CD4-positive, alpha-beta memory T cell (primary cell): ENCODE measurements around the gene SEC14L3. TPM values are rescaled to one million over a fixed set of nuclear protein-coding genes. Genes with fewer than 3 reads are reported as not detected.

Source experiments
- CTCF ChIA-PET: fragments of 350-600 bp; sonication (Branson Sonifier 250); formaldehyde crosslinking; loops from one replicate; lab custom pipeline; 2021; ENCODE audit warnings: inconsistent platforms; ENCODE audit not compliant: partially characterized antibody; lab: Charles Lee
- POLR2A ChIA-PET: fragments of 350-600 bp; sonication (Branson Sonifier 250); formaldehyde crosslinking; loops from one replicate; lab custom pipeline; 2021; ENCODE audit not compliant: partially characterized antibody; lab: Charles Lee
- DNase-seq, 5 donors: peaks; one replicate each; pipeline versions ENCODE4 v3.0.0 to v3.0.0-alpha.2; 2020 to 2022; ENCODE audit warnings: mixed read lengths in 1 of 5
- H3K27ac ChIP-seq: one replicate; pipeline ENCODE4 v1.7.0; 2013; ENCODE audit warnings: low read depth, low read length
- H3K27me3 ChIP-seq: 2 replicates; pipeline ENCODE4 v1.7.0; 2013; ENCODE audit warnings: mild to moderate bottlenecking, low read length, moderate library complexity; ENCODE audit not compliant: insufficient read depth
- H3K36me3 ChIP-seq: 2 replicates; pipeline ENCODE4 v1.7.0; 2013; ENCODE audit warnings: mild to moderate bottlenecking, low read length, moderate library complexity; ENCODE audit not compliant: insufficient read depth
- H3K4me1 ChIP-seq: 2 replicates; pipeline ENCODE4 v1.7.0; 2013; ENCODE audit warnings: mild to moderate bottlenecking, low read length, moderate library complexity; ENCODE audit not compliant: insufficient read depth
- H3K4me3 ChIP-seq, 2 donors: one replicate each; pipeline ENCODE4 v1.7.0; 2013; ENCODE audit warnings: low read length in 2 of 2, mild to moderate bottlenecking in 1 of 2
- H3K9me3 ChIP-seq, 2 donors: one replicate each; pipeline ENCODE4 v1.7.0; 2013; ENCODE audit warnings: low read length in 2 of 2, control low read depth in 1 of 2; ENCODE audit not compliant: control insufficient read depth in 1 of 2
- H3K27ac Mint-ChIP-seq, 7 donors: one replicate each; pipeline ENCODE4 v1.8.0; 2020 to 2021; ENCODE audit warnings: mixed read lengths in 7 of 7, mild to moderate bottlenecking in 6 of 7, inconsistent platforms in 3 of 7, moderate library complexity in 3 of 7
- H3K27me3 Mint-ChIP-seq, 2 donors: one replicate each; pipeline ENCODE4 v1.8.0; 2020 to 2021; ENCODE audit warnings: mixed read lengths in 2 of 2
- H3K36me3 Mint-ChIP-seq, 2 donors: one replicate each; pipeline ENCODE4 v1.8.0; 2020 to 2021; ENCODE audit warnings: mixed read lengths in 2 of 2, inconsistent platforms in 1 of 2, mild to moderate bottlenecking in 1 of 2
- H3K4me1 Mint-ChIP-seq, 4 donors: one replicate each; pipeline ENCODE4 v1.8.0; 2020 to 2021; ENCODE audit warnings: mixed read lengths in 4 of 4, mild to moderate bottlenecking in 1 of 4
- H3K4me3 Mint-ChIP-seq, 8 donors: one replicate each; pipeline ENCODE4 v1.8.0; 2020 to 2021; ENCODE audit warnings: mixed read lengths in 8 of 8, mild to moderate bottlenecking in 7 of 8, moderate library complexity in 6 of 8, inconsistent platforms in 3 of 8
- H3K9me3 Mint-ChIP-seq, 8 donors: one replicate each; pipeline ENCODE4 v1.8.0; 2020 to 2021; ENCODE audit warnings: mixed read lengths in 8 of 8, mild to moderate bottlenecking in 5 of 8, inconsistent platforms in 3 of 8, moderate library complexity in 1 of 8
- intact Hi-C: fragments of 100-400 bp; cut with micrococcal nuclease; formaldehyde crosslinking; loops from one replicate; pipeline ENCODE4 v1.15.1; 2023
- polyA plus RNA-seq, 2 donors: library from polyadenylated mRNA; unstranded; fragments of 300-500 nt; fragmentation: Illumina TruSeq; gene quantifications; one replicate each; pipeline ENCODE4 v1.2.3, GENCODE V29; 2021
- total RNA-seq, 2 experiments: library from RNA; stranded (reverse); gene quantifications; one replicate each; pipeline ENCODE4 v1.2.3, GENCODE V29; 2021

Gene SEC14L3
- total and polyA plus RNA-seq, 4 experiments from 2014 or later = not detected

GRCh38 chr22:30425616-30426387 lies 46.0 kb downstream of the SEC14L3 start, which contains the start of gene MTFP1:
Gene MTFP1 (plus strand): TSS chr22:30425768. CDS start chr22:30425880, 112 bp downstream.
- H3K4me3 Mint-ChIP-seq = peak within 1 kb of the TSS; percentile 96 to 99 (median 98)
- intact Hi-C loops = loop anchor here (1.0 to 10.0 kb wide), 6 partner anchors 9 to 1251 kb away; partner anchors contain the start of genes CCDC157, EWSR1, SF3A1 and UQCR10
- H3K27me3 ChIP-seq = no peaks in the 10 kb centered on the region
- H3K4me1 ChIP-seq = peaks cover 47% of the 10 kb centered on the region
- ChIA-PET CTCF (interaction anchor here (0.8 to 7.8 kb wide), 12 partner anchors 8 to 349 kb away, joined by 3 to 194 read pairs (median 5); partner anchors contain the start of genes CASTOR1, RNF215 and SEC14L2), POLR2A (interaction anchor here (0.7 to 7.0 kb wide), 11 partner anchors 10 to 1326 kb away, joined by 3 to 126 read pairs (median 11); partner anchors contain the start of genes CASTOR1, CCDC157, SEC14L2 and SF3A1)
- peaks cover 31 to 67% (median 48%) of the 10 kb centered on the region in 4 donors for H3K4me1 Mint-ChIP-seq
- peak within 1 kb of the TSS; percentile 89 for H3K27ac ChIP-seq
- peak within 1 kb of the TSS; percentile 88 to 99 (median 99) for H3K27ac Mint-ChIP-seq
- H3K9me3 Mint-ChIP-seq = no peaks in the 10 kb centered on the region
- H3K27me3 Mint-ChIP-seq = no peaks in the 10 kb centered on the region
- peaks cover 10 to 27% of the 10 kb centered on the region in 2 donors for H3K36me3 Mint-ChIP-seq
- H3K4me3 ChIP-seq = peak within 1 kb of the TSS; percentile 44 to 97
- DNase-seq = peak; percentile 56 to 65 (median 58)
- H3K36me3 ChIP-seq = no peaks in the 10 kb centered on the region
- H3K9me3 ChIP-seq = no peaks in the 10 kb centered on the region

- Histone ChIP-seq H3K4me3 (peak overlapping the region; percentile 44 to 97), H3K4me1 (peaks cover 47% of the 10 kb centered on the region), H3K27me3 (no peaks in the 10 kb centered on the region), H3K36me3 (no peaks in the 10 kb centered on the region), H3K9me3 (no peaks in the 10 kb centered on the region), H3K27ac (peak overlapping the region; percentile 87)
- ChIA-PET CTCF (interaction anchor here (0.9 to 7.8 kb wide), 8 partner anchors 10 to 158 kb away, joined by 3 to 194 read pairs (median 18); partner anchors contain the start of genes CASTOR1, RNF215 and SEC14L2), POLR2A (interaction anchor here (0.7 to 7.0 kb wide), 10 partner anchors 11 to 1327 kb away, joined by 3 to 126 read pairs (median 18); partner anchors contain the start of genes CASTOR1, CCDC157, SEC14L2 and SF3A1)
- Mint-ChIP-seq H3K4me1 (peaks cover 35 to 72% (median 49%) of the 10 kb centered on the region in 4 donors), H3K36me3 (peaks cover 15 to 32% of the 10 kb centered on the region in 2 donors), H3K4me3 (peak overlapping the region; percentile 87 to 98 (median 93)), H3K9me3 (no peaks in the 10 kb centered on the region), H3K27me3 (no peaks in the 10 kb centered on the region), H3K27ac (peak overlapping the region; percentile 88 to 99 (median 98))
- DNase-seq = no peak
- intact Hi-C loops = loop anchor here (2.0 to 10.0 kb wide), 4 partner anchors 68 to 1252 kb away; partner anchors contain the start of genes CCDC157, EWSR1, SF3A1 and UQCR10
Measured at GRCh38 chr22:30425327-30425615, 46.5 kb downstream of the SEC14L3 start.

GRCh38 chr22:30424534-30425326 lies 47.1 kb downstream of the SEC14L3 start:
- peaks cover 35 to 72% (median 49%) of the 10 kb centered on the region in 4 donors for H3K4me1 Mint-ChIP-seq
- no peaks in the 10 kb centered on the region for H3K27me3 ChIP-seq
- H3K4me3 Mint-ChIP-seq = peak overlapping the region; percentile 96 to 99 (median 98)
- peak overlapping the region; percentile 44 to 71 for H3K4me3 ChIP-seq
- H3K36me3 Mint-ChIP-seq = peaks cover 12 to 34% of the 10 kb centered on the region in 2 donors
- H3K27ac Mint-ChIP-seq = peak overlapping the region; percentile 88 to 99 (median 99)
- H3K9me3 Mint-ChIP-seq = no peaks in the 10 kb centered on the region
- ChIA-PET POLR2A (interaction anchor here (0.7 to 7.0 kb wide), 29 partner anchors 10 to 1327 kb away, joined by 3 to 126 read pairs (median 4); partner anchors contain the start of genes ASCC2, CASTOR1, CCDC157 and MTMR3), CTCF (interaction anchor here (0.8 to 7.8 kb wide), 15 partner anchors 11 to 317 kb away, joined by 3 to 194 read pairs (median 4); partner anchors contain the start of genes CASTOR1, RNF215 and SEC14L2)
- no peaks in the 10 kb centered on the region for H3K36me3 ChIP-seq
- H3K9me3 ChIP-seq = no peaks in the 10 kb centered on the region
- peaks cover 47% of the 10 kb centered on the region for H3K4me1 ChIP-seq
- no peak for DNase-seq
- H3K27ac ChIP-seq = peak overlapping the region; percentile 89
- H3K27me3 Mint-ChIP-seq = no peaks in the 10 kb centered on the region
- intact Hi-C loops = loop anchor here (1.0 to 10.0 kb wide), 7 partner anchors 27 to 1252 kb away; partner anchors contain the start of genes CASTOR1, CCDC157, EWSR1 and PES1

GRCh38 chr22:30423959-30424533 lies 47.8 kb downstream of the SEC14L3 start:
- no peaks in the 10 kb centered on the region for H3K27me3 Mint-ChIP-seq
- peak overlapping the region; percentile 96 to 99 (median 98) for H3K4me3 Mint-ChIP-seq
- H3K4me1 ChIP-seq = peaks cover 47% of the 10 kb centered on the region
- peaks cover 16 to 36% of the 10 kb centered on the region in 2 donors for H3K36me3 Mint-ChIP-seq
- no peaks in the 10 kb centered on the region for H3K9me3 ChIP-seq
- ChIA-PET POLR2A (interaction anchor here (0.8 to 7.0 kb wide), 32 partner anchors 11 to 1072 kb away, joined by 3 to 126 read pairs (median 4); partner anchors contain the start of genes ASCC2, CASTOR1, CCDC157 and MORC2), CTCF (interaction anchor here (0.8 to 7.8 kb wide), 16 partner anchors 11 to 319 kb away, joined by 3 to 194 read pairs (median 4); partner anchors contain the start of genes CASTOR1, RNF215 and SEC14L2)
- H3K36me3 ChIP-seq = no peaks in the 10 kb centered on the region
- DNase-seq = peak; percentile 97 to 99 (median 99)
- peaks cover 35 to 72% (median 49%) of the 10 kb centered on the region in 4 donors for H3K4me1 Mint-ChIP-seq
- H3K27me3 ChIP-seq = no peaks in the 10 kb centered on the region
- H3K27ac ChIP-seq = peak overlapping the region; percentile 89
- H3K27ac Mint-ChIP-seq = peak overlapping the region; percentile 88 to 99 (median 99)
- peak overlapping the region; percentile 75 to 79 for H3K4me3 ChIP-seq
- intact Hi-C loops = loop anchor here (1.0 to 10.0 kb wide), 8 partner anchors 27 to 1253 kb away; partner anchors contain the start of genes CASTOR1, CCDC157, EWSR1 and PES1
- H3K9me3 Mint-ChIP-seq = no peaks in the 10 kb centered on the region

- Mint-ChIP-seq H3K27me3 (no peaks in the 10 kb centered on the region), H3K9me3 (no peaks in the 10 kb centered on the region), H3K4me3 (peak overlapping the region; percentile 96 to 99 (median 98)), H3K36me3 (peaks cover 16 to 34% of the 10 kb centered on the region in 2 donors), H3K4me1 (peaks cover 35 to 72% (median 49%) of the 10 kb centered on the region in 4 donors), H3K27ac (peak overlapping the region; percentile 88 to 99 (median 99))
- Histone ChIP-seq H3K36me3 (no peaks in the 10 kb centered on the region), H3K4me1 (peaks cover 47% of the 10 kb centered on the region), H3K4me3 (peak overlapping the region; percentile 75 to 79), H3K27me3 (no peaks in the 10 kb centered on the region), H3K27ac (peak overlapping the region; percentile 89), H3K9me3 (no peaks in the 10 kb centered on the region)
- ChIA-PET POLR2A (interaction anchor here (0.6 to 7.0 kb wide), 32 partner anchors 11 to 870 kb away, joined by 3 to 126 read pairs (median 4); partner anchors contain the start of genes ASCC2, CASTOR1, CCDC157 and MORC2), CTCF (interaction anchor here (0.9 to 7.8 kb wide), 12 partner anchors 10 to 318 kb away, joined by 3 to 194 read pairs (median 4); partner anchors contain the start of genes CASTOR1, RNF215 and SEC14L2)
- peak in 1 of 5 donors; percentile 69 for DNase-seq
- intact Hi-C loops = loop anchor here (1.0 to 10.0 kb wide), 2 partner anchors 97 to 659 kb away; partner anchors contain the start of genes TBC1D10A, UQCR10 and ZMAT5
Measured at GRCh38 chr22:30423301-30423958, 48.4 kb downstream of the SEC14L3 start.
